ENCODE results near the gene GLRB.

GLRB gene

DNA sequence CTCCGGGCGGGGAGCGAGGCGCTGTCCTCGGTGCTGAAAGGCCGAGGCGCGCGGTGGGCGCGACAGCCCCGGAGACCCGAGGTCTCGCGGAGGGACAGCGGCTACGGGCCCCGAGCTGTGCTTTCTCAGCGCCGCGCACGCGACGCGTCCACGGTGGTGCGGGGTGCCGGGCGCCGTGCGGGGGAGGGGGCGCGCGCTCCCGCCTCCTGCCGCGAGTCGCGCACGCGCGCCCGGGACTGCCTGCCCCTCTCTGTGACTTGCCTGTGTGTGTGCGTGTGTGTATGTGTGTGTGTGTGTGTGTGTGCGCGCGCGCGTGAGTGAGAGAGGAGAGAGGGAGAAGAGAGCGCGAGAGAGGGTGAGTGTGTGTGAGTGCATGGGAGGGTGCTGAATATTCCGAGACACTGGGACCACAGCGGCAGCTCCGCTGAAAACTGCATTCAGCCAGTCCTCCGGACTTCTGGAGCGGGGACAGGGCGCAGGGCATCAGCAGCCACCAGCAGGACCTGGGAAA is 144.5 kb downstream of the GLRB start, which contains the start of gene GRIA2 (continued):
- no peak for TF ChIP-seq ZBTB49 (tag by site-specific recombination; IDR thresholded peaks at IDR 0.05; ENCODE audit: low read depth)
- no peak for TF ChIP-seq ZNF132 (tag by site-specific recombination; IDR thresholded peaks at IDR 0.05; ENCODE audit: borderline replicate concordance)
- no peak for TF ChIP-seq ZNF473 (tag by site-specific recombination; IDR thresholded peaks at IDR 0.05)
- no peak for TF ChIP-seq ZNF654 (tag by site-specific recombination; IDR thresholded peaks at IDR 0.05; ENCODE audit: low read depth)
- TF ChIP-seq, protein P1, sequence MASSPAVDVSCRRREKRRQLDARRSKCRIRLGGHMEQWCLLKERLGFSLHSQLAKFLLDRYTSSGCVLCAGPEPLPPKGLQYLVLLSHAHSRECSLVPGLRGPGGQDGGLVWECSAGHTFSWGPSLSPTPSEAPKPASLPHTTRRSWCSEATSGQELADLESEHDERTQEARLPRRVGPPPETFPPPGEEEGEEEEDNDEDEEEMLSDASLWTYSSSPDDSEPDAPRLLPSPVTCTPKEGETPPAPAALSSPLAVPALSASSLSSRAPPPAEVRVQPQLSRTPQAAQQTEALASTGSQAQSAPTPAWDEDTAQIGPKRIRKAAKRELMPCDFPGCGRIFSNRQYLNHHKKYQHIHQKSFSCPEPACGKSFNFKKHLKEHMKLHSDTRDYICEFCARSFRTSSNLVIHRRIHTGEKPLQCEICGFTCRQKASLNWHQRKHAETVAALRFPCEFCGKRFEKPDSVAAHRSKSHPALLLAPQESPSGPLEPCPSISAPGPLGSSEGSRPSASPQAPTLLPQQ (tag by site-specific recombination; IDR thresholded peaks at IDR 0.05), result peak; percentile 36; the same call in 1 of the 2 replicates
- no peak for TF ChIP-seq ZNF707 (tag by site-specific recombination; IDR thresholded peaks at IDR 0.05)
- TF ChIP-seq TCF7L2 (IDR thresholded peaks at IDR 0.05; ENCODE audit: borderline replicate concordance, low read depth, low read length), result no peak
- TF ChIP-seq, protein P2, sequence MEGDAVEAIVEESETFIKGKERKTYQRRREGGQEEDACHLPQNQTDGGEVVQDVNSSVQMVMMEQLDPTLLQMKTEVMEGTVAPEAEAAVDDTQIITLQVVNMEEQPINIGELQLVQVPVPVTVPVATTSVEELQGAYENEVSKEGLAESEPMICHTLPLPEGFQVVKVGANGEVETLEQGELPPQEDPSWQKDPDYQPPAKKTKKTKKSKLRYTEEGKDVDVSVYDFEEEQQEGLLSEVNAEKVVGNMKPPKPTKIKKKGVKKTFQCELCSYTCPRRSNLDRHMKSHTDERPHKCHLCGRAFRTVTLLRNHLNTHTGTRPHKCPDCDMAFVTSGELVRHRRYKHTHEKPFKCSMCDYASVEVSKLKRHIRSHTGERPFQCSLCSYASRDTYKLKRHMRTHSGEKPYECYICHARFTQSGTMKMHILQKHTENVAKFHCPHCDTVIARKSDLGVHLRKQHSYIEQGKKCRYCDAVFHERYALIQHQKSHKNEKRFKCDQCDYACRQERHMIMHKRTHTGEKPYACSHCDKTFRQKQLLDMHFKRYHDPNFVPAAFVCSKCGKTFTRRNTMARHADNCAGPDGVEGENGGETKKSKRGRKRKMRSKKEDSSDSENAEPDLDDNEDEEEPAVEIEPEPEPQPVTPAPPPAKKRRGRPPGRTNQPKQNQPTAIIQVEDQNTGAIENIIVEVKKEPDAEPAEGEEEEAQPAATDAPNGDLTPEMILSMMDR (tag by site-specific recombination; IDR thresholded peaks at IDR 0.05), result no peak
- no peak for TF ChIP-seq ZNF416 (tag by site-specific recombination; IDR thresholded peaks at IDR 0.05)
- no peak for TF ChIP-seq ZBTB21 (tag by site-specific recombination; IDR thresholded peaks at IDR 0.05)
- no peak for TF ChIP-seq ZNF629 (tag by site-specific recombination; IDR thresholded peaks at IDR 0.05)
- TF ChIP-seq ZNF394 (tag by site-specific recombination; IDR thresholded peaks at IDR 0.05; ENCODE audit: borderline replicate concordance), result no peak
- no peak for TF ChIP-seq GLI4 (tag by site-specific recombination; IDR thresholded peaks at IDR 0.05)
- peak; percentile 89 for TF ChIP-seq ZNF398 (tag by site-specific recombination; IDR thresholded peaks at IDR 0.05)
- TF ChIP-seq ZFP37 (tag by site-specific recombination; IDR thresholded peaks at IDR 0.05), result no peak
- no peak for TF ChIP-seq ZNF366 (tag by site-specific recombination; conservative IDR thresholded peaks at IDR 0.05)
- TF ChIP-seq, protein P3, sequence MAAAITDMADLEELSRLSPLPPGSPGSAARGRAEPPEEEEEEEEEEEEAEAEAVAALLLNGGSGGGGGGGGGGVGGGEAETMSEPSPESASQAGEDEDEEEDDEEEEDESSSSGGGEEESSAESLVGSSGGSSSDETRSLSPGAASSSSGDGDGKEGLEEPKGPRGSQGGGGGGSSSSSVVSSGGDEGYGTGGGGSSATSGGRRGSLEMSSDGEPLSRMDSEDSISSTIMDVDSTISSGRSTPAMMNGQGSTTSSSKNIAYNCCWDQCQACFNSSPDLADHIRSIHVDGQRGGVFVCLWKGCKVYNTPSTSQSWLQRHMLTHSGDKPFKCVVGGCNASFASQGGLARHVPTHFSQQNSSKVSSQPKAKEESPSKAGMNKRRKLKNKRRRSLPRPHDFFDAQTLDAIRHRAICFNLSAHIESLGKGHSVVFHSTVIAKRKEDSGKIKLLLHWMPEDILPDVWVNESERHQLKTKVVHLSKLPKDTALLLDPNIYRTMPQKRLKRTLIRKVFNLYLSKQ (tag by site-specific recombination; IDR thresholded peaks at IDR 0.05; ENCODE audit: borderline replicate concordance), result no peak
- TF ChIP-seq ZNF776 (tag by site-specific recombination; IDR thresholded peaks at IDR 0.05; ENCODE audit: borderline replicate concordance), result no peak
- TF ChIP-seq, protein P4, sequence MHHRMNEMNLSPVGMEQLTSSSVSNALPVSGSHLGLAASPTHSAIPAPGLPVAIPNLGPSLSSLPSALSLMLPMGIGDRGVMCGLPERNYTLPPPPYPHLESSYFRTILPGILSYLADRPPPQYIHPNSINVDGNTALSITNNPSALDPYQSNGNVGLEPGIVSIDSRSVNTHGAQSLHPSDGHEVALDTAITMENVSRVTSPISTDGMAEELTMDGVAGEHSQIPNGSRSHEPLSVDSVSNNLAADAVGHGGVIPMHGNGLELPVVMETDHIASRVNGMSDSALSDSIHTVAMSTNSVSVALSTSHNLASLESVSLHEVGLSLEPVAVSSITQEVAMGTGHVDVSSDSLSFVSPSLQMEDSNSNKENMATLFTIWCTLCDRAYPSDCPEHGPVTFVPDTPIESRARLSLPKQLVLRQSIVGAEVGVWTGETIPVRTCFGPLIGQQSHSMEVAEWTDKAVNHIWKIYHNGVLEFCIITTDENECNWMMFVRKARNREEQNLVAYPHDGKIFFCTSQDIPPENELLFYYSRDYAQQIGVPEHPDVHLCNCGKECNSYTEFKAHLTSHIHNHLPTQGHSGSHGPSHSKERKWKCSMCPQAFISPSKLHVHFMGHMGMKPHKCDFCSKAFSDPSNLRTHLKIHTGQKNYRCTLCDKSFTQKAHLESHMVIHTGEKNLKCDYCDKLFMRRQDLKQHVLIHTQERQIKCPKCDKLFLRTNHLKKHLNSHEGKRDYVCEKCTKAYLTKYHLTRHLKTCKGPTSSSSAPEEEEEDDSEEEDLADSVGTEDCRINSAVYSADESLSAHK (tag by site-specific recombination; IDR thresholded peaks at IDR 0.05), result no peak
- TF ChIP-seq ZNF138 (tag by site-specific recombination; IDR thresholded peaks at IDR 0.05; ENCODE audit: borderline replicate concordance), result no peak
- no peak for TF ChIP-seq ZEB2 (tag by site-specific recombination; IDR thresholded peaks at IDR 0.05)
- no peak for TF ChIP-seq SALL2 (tag by site-specific recombination; IDR thresholded peaks at IDR 0.05; ENCODE audit: borderline replicate concordance)
- TF ChIP-seq ZNF214 (tag by site-specific recombination; IDR thresholded peaks at IDR 0.05; ENCODE audit: borderline replicate concordance), result no peak
- 0 out of 2 replicates have a peak, but pooled peaks have one; percentile 63 for TF ChIP-seq HOXA7 (CRISPR knock-in tag; IDR thresholded peaks at IDR 0.05; ENCODE audit: borderline replicate concordance)
- TF ChIP-seq, protein P5, sequence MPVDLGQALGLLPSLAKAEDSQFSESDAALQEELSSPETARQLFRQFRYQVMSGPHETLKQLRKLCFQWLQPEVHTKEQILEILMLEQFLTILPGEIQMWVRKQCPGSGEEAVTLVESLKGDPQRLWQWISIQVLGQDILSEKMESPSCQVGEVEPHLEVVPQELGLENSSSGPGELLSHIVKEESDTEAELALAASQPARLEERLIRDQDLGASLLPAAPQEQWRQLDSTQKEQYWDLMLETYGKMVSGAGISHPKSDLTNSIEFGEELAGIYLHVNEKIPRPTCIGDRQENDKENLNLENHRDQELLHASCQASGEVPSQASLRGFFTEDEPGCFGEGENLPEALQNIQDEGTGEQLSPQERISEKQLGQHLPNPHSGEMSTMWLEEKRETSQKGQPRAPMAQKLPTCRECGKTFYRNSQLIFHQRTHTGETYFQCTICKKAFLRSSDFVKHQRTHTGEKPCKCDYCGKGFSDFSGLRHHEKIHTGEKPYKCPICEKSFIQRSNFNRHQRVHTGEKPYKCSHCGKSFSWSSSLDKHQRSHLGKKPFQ (tag by site-specific recombination; IDR thresholded peaks at IDR 0.05), result no peak
- no peak for TF ChIP-seq ZNF600 (tag by site-specific recombination; IDR thresholded peaks at IDR 0.05)
- TF ChIP-seq GLI2 (tag by site-specific recombination; IDR thresholded peaks at IDR 0.05; ENCODE audit: borderline replicate concordance, low read depth), result no peak

Measured in HEK293 (cell line).